Muscle layer of colon (tissue), 2 donors: ENCODE data around the gene SUN1.
"Not testable (repeated sequence)": the region's sequence is repeated elsewhere in the genome, so short reads cannot be mapped to it uniquely, and the experiment has no call there.

ENCODE experiments used
- H3K27ac ChIP-seq: one replicate; pipeline ENCODE4 v1.7.0; 2013; ENCODE audit warnings: low read depth, mild to moderate bottlenecking, low read length, moderate library complexity
- H3K27me3 ChIP-seq, 2 donors: one replicate each; pipeline ENCODE4 v1.7.0; 2013; ENCODE audit warnings: low read length in 2 of 2, mild to moderate bottlenecking in 2 of 2; ENCODE audit not compliant: insufficient read depth in 2 of 2, control insufficient read depth in 1 of 2
- H3K36me3 ChIP-seq: one replicate; pipeline ENCODE4 v1.7.0; 2013; ENCODE audit warnings: mild to moderate bottlenecking, low read length; ENCODE audit not compliant: insufficient read depth
- H3K4me1 ChIP-seq: one replicate; pipeline ENCODE4 v1.7.0; 2013; ENCODE audit warnings: mild to moderate bottlenecking, low read length; ENCODE audit not compliant: insufficient read depth
- H3K4me3 ChIP-seq, 2 donors: one replicate each; pipeline ENCODE4 v1.7.0; 2013; ENCODE audit warnings: low read length in 2 of 2, low read depth in 1 of 2, mild to moderate bottlenecking in 1 of 2, moderate library complexity in 1 of 2
- H3K9ac ChIP-seq: one replicate; pipeline ENCODE4 v1.7.0; 2013; ENCODE audit warnings: low read length
- H3K9me3 ChIP-seq: one replicate; pipeline ENCODE4 v1.7.0; 2013; ENCODE audit warnings: mild to moderate bottlenecking, low read length
- donor health status: abdominal sarcoma.
- donor health status: Adenocarcinoma of cecum.

SUN1 gene

GRCh38 chr7:847728-848127 is 15.5 kb downstream of the SUN1 start:
- Histone ChIP-seq H3K4me1 (peaks cover 12% of the 10 kb centered on the region), H3K36me3 (peaks cover 56% of the 10 kb centered on the region)
- not testable (repeated sequence) for H3K27ac ChIP-seq, H3K27me3 ChIP-seq, H3K9me3 ChIP-seq, H3K4me3 ChIP-seq, H3K9ac ChIP-seq

GRCh38 chr7:849145-849544 is 16.9 kb downstream of the SUN1 start:
- no peak overlapping the region for H3K9ac ChIP-seq
- H3K36me3 ChIP-seq = peaks cover 62% of the 10 kb centered on the region
- H3K27ac ChIP-seq = no peak overlapping the region
- no peaks in the 10 kb centered on the region for H3K4me1 ChIP-seq
- no peaks in the 10 kb centered on the region for H3K27me3 ChIP-seq
- H3K9me3 ChIP-seq = no peaks in the 10 kb centered on the region
- no peak overlapping the region for H3K4me3 ChIP-seq

- no peaks in the 10 kb centered on the region for H3K9me3 ChIP-seq
- no peaks in the 10 kb centered on the region for H3K4me1 ChIP-seq
- peaks cover 60% of the 10 kb centered on the region for H3K36me3 ChIP-seq
- no peaks in the 10 kb centered on the region for H3K27me3 ChIP-seq
- H3K4me3 ChIP-seq = no peak overlapping the region
- H3K9ac ChIP-seq = no peak overlapping the region
- no peak overlapping the region for H3K27ac ChIP-seq
These were observed 17.5 kb downstream of the SUN1 start for GRCh38 chr7:849781-850180.

GRCh38 chr7:851204-851603 is 18.9 kb downstream of the SUN1 start:
- no peak overlapping the region for H3K27ac ChIP-seq
- H3K9ac ChIP-seq = no peak overlapping the region
- H3K27me3 ChIP-seq = no peaks in the 10 kb centered on the region
- H3K9me3 ChIP-seq = no peaks in the 10 kb centered on the region
- H3K4me3 ChIP-seq = no peak overlapping the region
- no peaks in the 10 kb centered on the region for H3K4me1 ChIP-seq
- H3K36me3 ChIP-seq = peaks cover 62% of the 10 kb centered on the region

GRCh38 chr7:853366-854117 is 21.3 kb downstream of the SUN1 start:
- no peak overlapping the region for H3K9ac ChIP-seq
- H3K9me3 ChIP-seq = no peaks in the 10 kb centered on the region
- H3K36me3 ChIP-seq = peaks cover 83% of the 10 kb centered on the region
- no peak overlapping the region for H3K27ac ChIP-seq
- no peaks in the 10 kb centered on the region for H3K27me3 ChIP-seq
- H3K4me3 ChIP-seq = no peak overlapping the region
- no peaks in the 10 kb centered on the region for H3K4me1 ChIP-seq

- H3K27ac ChIP-seq = no peak overlapping the region
- no peak overlapping the region for H3K9ac ChIP-seq
- no peaks in the 10 kb centered on the region for H3K27me3 ChIP-seq
- H3K36me3 ChIP-seq = peaks cover 89% of the 10 kb centered on the region
- no peaks in the 10 kb centered on the region for H3K9me3 ChIP-seq
- no peaks in the 10 kb centered on the region for H3K4me1 ChIP-seq
- H3K4me3 ChIP-seq = no peak overlapping the region
These were observed 22.0 kb downstream of the SUN1 start for GRCh38 chr7:854118-854775.

GRCh38 chr7:855686-856369 is 23.6 kb downstream of the SUN1 start:
- Histone ChIP-seq H3K9me3 (no peaks in the 10 kb centered on the region), H3K27ac (no peak overlapping the region), H3K27me3 (no peaks in the 10 kb centered on the region), H3K4me3 (no peak overlapping the region), H3K4me1 (no peaks in the 10 kb centered on the region), H3K9ac (no peak overlapping the region), H3K36me3 (peaks cover 95% of the 10 kb centered on the region)

- H3K4me3 ChIP-seq = no peak overlapping the region
- H3K27ac ChIP-seq = no peak overlapping the region
- no peaks in the 10 kb centered on the region for H3K27me3 ChIP-seq
- H3K9me3 ChIP-seq = no peaks in the 10 kb centered on the region
- no peak overlapping the region for H3K9ac ChIP-seq
- no peaks in the 10 kb centered on the region for H3K4me1 ChIP-seq
- peaks cover 95% of the 10 kb centered on the region for H3K36me3 ChIP-seq
These were observed 24.3 kb downstream of the SUN1 start for GRCh38 chr7:856444-857095.

- H3K4me3 ChIP-seq = no peak overlapping the region
- H3K27me3 ChIP-seq = no peaks in the 10 kb centered on the region
- no peaks in the 10 kb centered on the region for H3K9me3 ChIP-seq
- H3K4me1 ChIP-seq = no peaks in the 10 kb centered on the region
- H3K9ac ChIP-seq = no peak overlapping the region
- H3K36me3 ChIP-seq = peaks cover 96% of the 10 kb centered on the region
- no peak overlapping the region for H3K27ac ChIP-seq
These were observed 25.4 kb downstream of the SUN1 start for GRCh38 chr7:857661-858060.

- peaks cover 85% of the 10 kb centered on the region for H3K36me3 ChIP-seq
- H3K27ac ChIP-seq = no peak overlapping the region
These were observed 27.2 kb downstream of the SUN1 start for GRCh38 chr7:859359-860030.

GRCh38 chr7:860149-860548 is 27.9 kb downstream of the SUN1 start:
- H3K27ac ChIP-seq = no peak overlapping the region
- no peak overlapping the region for H3K4me3 ChIP-seq
- no peak overlapping the region for H3K9ac ChIP-seq
- H3K27me3 ChIP-seq = no peaks in the 10 kb centered on the region
- H3K4me1 ChIP-seq = no peaks in the 10 kb centered on the region
- H3K36me3 ChIP-seq = peaks cover 79% of the 10 kb centered on the region
- no peaks in the 10 kb centered on the region for H3K9me3 ChIP-seq

More at GRCh38 chr7:859359-860030, 27.2 kb downstream of the SUN1 start:
- Histone ChIP-seq H3K9me3 (no peaks in the 10 kb centered on the region), H3K4me3 (no peak overlapping the region), H3K4me1 (no peaks in the 10 kb centered on the region), H3K9ac (no peak overlapping the region), H3K27me3 (no peaks in the 10 kb centered on the region)
